Medulla oblongata (tissue), 1 donor: ENCODE measurements around the gene PLCD3.

Experiments
- DNase-seq: peaks from one replicate; pipeline ENCODE4 v3.0.0-alpha.2; 2015; ENCODE audit errors: extremely low spot score

PLCD3 gene

DNA sequence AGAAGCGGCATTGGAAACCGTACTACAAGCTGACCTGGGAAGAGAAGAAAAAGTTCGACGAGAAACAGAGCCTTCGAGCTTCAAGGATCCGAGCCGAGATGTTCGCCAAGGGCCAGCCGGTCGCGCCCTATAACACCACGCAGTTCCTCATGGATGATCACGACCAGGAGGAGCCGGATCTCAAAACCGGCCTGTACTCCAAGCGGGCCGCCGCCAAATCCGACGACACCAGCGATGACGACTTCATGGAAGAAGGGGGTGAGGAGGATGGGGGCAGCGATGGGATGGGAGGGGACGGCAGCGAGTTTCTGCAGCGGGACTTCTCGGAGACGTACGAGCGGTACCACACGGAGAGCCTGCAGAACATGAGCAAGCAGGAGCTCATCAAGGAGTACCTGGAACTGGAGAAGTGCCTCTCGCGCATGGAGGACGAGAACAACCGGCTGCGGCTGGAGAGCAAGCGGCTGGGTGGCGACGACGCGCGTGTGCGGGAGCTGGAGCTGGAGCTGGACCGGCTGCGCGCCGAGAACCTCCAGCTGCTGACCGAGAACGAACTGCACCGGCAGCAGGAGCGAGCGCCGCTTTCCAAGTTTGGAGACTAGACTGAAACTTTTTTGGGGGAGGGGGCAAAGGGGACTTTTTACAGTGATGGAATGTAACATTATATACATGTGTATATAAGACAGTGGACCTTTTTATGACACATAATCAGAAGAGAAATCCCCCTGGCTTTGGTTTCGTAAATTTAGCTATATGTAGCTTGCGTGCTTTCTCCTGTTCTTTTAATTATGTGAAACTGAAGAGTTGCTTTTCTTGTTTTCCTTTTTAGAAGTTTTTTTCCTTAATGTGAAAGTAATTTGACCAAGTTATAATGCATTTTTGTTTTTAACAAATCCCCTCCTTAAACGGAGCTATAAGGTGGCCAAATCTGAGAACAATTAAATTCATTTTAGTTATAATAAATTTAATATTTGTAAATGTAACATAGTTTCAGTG is 17.7 kb upstream of the PLCD3 start:
- DNase-seq: peak; percentile 65

GRCh38 chr17:45149037-45149668 is 16.8 kb upstream of the PLCD3 start:
- peak; percentile 92 for DNase-seq

GRCh38 chr17:45148183-45149036 is 16.1 kb upstream of the PLCD3 start, which contains the start of gene HEXIM1:
Gene HEXIM1, plus strand, starts transcription at chr17:45148475. Its CDS starts 716 bp downstream, at chr17:45149191.
- DNase-seq: peak; percentile 100

- peak; percentile 94 for DNase-seq
These were observed 15.4 kb upstream of the PLCD3 start for GRCh38 chr17:45147581-45148182.

DNA sequence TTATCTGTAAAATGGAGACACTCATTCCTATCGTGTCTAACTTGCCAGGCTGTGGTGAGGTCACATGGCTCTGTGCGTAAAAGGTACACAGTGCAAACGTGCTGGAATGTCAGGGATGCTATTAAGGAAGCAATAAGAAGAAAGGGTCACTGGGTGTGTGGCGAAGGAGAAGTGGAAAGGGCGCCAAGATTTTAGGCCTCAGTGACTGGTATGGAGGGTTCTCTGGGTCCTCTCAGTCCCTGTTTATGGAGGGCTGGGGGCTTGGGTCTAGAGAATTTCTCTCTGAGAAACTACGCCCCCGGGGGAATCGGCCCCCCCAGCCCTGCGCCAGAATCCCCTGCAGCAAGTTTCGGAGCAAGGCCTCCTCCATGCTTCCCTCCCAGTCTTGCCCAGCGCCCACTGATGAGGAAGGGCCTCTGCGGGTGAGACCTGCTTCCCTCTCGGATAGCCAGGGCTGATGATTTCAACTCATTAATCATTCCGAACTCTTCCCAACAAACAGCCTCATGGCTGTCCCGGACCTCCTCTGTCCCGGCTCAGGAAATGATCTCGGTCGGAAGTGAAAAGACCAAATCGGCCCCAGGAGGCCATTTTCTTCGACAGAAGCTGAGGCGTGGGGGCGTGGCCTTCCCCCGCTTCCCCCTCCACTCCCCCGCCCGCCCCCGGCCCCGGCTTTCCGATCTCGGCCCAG is 14.7 kb upstream of the PLCD3 start:
- DNase-seq: no peak

GRCh38 chr17:45146592-45146889 is 14.2 kb upstream of the PLCD3 start:
- DNase-seq: no peak

DNA sequence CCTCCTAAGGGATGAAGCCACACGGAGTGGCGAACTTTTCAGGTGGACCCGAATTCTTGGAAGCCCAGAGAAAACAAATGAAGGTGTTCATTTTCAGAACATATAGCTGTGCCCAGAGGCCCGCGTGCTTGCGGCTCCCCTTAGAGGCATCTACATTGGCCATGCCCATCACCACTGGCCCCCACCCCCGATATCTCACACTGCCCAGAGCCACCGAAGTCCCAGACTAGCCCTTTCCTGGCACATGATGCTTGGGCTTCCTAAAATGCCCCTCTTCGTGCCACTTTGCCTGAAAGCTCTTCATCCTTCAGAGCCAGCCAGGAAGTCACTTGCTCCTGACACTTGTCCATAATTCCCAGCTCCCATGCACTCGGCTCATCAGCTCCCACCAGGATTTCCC is 13.9 kb upstream of the PLCD3 start:
- DNase-seq: no peak

DNA sequence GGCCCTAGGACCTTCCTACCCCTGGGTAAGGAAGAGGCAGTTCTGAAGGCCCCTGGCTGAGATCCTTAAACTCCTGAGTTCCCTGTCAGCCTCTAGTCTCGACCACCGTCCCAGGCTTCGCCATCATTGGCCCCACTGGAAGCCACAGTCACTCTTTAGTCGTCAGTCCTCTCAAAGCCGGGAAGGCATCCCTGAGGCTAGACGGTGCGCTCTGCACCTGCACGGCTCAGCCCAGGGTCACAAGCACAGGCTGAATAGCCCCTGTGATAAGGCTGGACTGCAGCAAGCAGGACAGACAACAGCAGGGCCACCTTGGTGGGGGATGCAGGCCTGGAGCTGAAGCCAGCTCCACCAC is 12.7 kb upstream of the PLCD3 start:
- no peak for DNase-seq

DNA sequence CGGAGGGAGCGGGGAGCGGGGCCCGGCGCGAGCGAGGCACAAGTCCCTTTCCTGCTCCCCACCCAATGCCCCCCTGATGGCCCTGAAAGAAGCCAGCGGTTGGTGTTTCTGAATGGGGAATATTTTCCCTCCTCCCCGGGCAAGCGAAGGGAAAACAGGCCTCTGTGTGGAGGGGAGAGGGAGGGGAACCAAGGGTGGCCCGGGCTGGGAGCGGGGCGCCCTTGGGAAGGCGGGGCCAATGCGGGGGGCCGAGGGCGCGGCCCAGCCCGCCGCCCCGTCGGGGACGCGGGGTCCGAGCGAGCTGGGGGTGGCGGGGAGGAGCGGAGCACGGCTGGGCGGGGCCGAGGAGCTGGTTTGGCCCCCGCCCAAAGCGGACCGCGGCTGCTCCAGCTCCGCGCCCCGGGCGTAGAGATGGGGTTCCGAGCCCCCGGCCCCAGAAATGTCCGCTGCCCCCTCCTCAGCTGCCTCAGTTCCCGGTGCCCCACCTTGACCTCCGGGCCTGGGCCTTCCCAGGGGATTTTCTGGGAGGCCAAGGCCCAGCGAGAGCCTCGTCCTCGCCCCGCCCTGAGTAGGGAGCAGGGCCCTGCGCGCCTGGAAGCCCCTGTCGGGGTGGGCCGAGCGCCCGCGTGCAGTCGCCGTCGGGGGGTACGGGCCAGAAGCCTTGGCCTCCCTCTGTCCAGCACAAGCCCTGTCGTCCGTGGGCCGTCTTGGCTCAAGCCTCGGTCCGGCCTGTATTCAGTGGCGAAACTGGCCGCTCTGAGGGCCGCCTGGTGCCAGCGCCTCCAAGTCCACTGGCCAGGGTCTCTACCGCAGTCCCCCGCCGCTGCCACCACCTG is 12.1 kb upstream of the PLCD3 start:
- DNase-seq: peak; percentile 60

- peak; percentile 73 for DNase-seq
These were observed 11.5 kb upstream of the PLCD3 start for GRCh38 chr17:45143767-45144198.

DNA sequence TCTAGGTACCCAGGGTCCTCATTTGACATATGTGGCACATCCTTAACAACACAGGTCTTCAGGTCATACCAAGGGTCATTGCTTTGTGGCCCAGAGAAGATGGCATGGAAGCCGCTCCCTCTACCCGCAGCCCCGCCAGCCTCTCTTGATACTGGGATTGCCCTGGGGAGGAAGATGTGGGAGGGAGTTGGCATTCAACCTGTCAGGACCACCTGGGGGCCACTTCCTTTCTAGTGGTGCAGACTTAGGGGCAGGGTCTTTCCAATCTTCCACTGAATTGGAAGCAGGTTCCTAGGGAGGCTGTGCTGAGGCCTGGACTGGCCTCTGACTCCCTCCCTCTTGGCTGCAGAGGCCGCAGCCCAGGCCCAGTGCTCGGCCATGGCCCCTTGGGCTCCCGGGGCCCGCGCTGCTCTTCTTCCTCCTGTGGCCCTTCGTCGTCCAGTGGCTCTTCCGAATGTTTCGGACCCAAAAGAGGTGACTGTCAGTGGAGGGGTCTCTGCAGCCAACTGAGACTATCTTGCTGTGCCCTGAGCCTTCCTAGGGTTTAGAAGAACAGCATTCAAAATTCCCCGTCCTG is 10.9 kb upstream of the PLCD3 start:
- DNase-seq: no peak

DNA sequence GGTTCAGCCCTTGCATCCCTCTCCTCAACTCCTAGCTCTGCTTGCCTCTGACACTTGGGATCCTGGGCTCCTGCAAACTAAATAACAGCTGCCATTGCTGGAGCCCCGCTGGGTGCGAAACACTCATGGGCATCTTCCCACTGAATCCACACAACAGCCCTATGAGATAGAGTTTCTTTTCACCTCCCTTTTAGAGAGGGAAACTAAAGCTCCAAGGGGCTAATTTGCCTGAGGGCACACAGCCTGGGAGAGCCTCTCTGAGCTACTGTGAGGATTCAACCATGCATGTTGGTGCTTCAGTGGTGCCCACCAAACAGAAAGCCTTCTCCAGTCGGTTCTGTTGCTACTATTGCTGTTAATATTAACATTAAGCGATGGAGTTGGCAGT is 7.2 kb upstream of the PLCD3 start:
- DNase-seq: no peak

- no peak for DNase-seq
These were observed 6.7 kb upstream of the PLCD3 start for GRCh38 chr17:45138911-45139532.

DNA sequence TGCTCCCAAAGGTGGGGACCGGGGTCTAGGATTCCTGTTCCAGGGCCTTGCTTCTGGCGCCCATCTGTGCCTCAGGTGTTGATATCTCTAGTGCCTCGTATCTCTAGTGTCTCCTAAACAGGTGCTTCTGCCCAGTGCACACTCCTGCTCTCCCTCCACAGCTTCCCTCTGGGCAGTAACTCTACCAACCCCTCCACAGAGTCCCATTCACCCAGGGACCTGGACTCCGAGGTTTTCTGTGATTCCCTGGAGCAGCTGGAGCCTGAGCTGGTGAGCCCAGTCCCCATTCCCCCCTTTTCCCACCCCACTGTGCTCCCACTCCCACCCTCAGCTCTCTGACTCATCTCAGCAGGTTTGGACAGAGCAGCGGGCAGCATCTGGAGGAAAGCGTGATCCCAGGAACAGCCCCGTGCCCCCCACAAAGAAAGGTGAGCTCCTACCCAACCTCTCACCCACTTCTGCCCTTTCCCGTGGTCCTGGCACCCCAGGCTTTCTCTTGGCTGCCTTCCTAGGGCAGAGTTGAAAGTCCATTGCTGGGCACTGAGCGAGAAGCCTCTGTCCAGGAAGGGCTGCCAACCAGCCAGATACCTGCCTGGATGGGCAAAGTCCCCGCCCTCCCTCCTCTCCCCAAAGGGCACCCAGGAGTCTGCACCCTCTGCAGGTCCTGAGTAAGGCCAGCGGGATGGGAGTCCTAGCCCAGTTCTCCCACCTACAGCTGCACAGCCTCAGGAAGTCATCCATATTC is 5.4 kb upstream of the PLCD3 start:
- DNase-seq: no peak

- no peak for DNase-seq
These were observed 4.7 kb upstream of the PLCD3 start for GRCh38 chr17:45136846-45137560.

DNA sequence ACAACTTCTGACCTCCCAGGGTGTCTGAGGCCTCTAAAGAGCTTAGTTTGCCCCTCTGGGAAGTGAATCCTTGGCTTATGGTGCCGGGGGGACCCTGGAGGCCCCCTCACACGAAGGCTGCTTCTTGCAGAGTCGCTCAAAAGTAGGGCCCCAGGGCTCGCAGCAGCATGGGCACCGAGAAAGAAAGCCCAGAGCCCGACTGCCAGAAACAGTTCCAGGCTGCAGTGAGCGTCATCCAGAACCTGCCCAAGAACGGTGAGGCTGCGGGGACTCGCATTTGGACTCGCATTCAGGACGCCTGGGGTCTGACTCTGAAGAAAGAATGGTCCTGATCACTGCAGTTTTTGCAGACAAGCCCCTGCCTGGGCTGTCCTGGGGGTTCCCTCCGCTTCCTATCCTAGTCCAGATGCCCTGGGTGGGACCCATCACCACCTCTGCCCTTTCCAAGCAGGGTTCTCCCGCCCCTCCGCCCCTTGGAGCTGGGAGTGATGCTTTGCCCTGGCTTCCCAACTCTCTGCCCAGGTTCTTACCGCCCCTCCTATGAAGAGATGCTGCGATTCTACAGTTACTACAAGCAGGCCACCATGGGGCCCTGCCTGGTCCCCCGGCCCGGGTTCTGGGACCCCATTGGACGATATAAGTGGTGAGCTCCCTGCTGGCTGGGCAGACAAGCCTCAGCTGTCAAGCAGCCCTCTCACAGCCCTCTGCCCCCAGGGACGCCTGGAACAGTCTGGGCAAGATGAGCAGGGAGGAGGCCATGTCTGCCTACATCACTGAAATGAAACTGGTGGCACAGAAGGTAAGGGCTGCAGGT is 3.9 kb upstream of the PLCD3 start:
- no peak for DNase-seq
